CD14-positive monocyte (primary cell): Measurements from ENCODE around the gene BNC2. TPM values are rescaled to one million over a fixed set of nuclear protein-coding genes. Genes with fewer than 3 reads are reported as not detected.

Source experiments
- DNase-seq, 3 donors: peaks; one replicate each; pipeline ENCODE4 v3.0.0-alpha.2; 2011 to 2022
- H2AFZ ChIP-seq: 2 replicates; pipeline ENCODE4 v1.6.0; 2012; ENCODE audit warnings: mild to moderate bottlenecking, low read depth, low read length, inconsistent platforms; ENCODE audit not compliant: insufficient read depth, poor library complexity, severe bottlenecking
- H3K27ac ChIP-seq, 2 donors: 1 replicate in 1 of 2; 2 replicates in 1 of 2; pipeline ENCODE4 v1.5.1; 2012 to 2013; ENCODE audit warnings: low read length in 2 of 2, control low read depth in 1 of 2, inconsistent platforms in 1 of 2, low read depth in 1 of 2, mild to moderate bottlenecking in 1 of 2
- H3K27me3 ChIP-seq, 2 donors: one replicate each; pipeline versions ENCODE4 v1.6.0 to v1.6.1; 2011 to 2013; ENCODE audit warnings: low read length in 2 of 2; ENCODE audit not compliant: control insufficient read depth in 2 of 2, insufficient read depth in 2 of 2
- H3K36me3 ChIP-seq, 2 donors: replicated peaks in 1 of 2; 1 replicate in 1 of 2; 2 replicates in 1 of 2; pipeline versions ENCODE4 v1.5.1 to v1.6.1; 2012 to 2013; ENCODE audit warnings: low read length in 2 of 2, control low read depth in 1 of 2, inconsistent platforms in 1 of 2, mild to moderate bottlenecking in 1 of 2; ENCODE audit not compliant: insufficient read depth in 2 of 2, control insufficient read depth in 1 of 2
- H3K4me1 ChIP-seq, 2 donors: 1 replicate in 1 of 2; 2 replicates in 1 of 2; pipeline versions ENCODE4 v1.5.1 to v1.6.1; 2012 to 2013; ENCODE audit warnings: low read length in 2 of 2, control low read depth in 1 of 2, inconsistent platforms in 1 of 2, mild to moderate bottlenecking in 1 of 2, moderate library complexity in 1 of 2; ENCODE audit not compliant: insufficient read depth in 2 of 2, control insufficient read depth in 1 of 2
- H3K4me2 ChIP-seq: replicated peaks from 2 replicates; pipeline ENCODE3; 2012; ENCODE audit warnings: low read length, moderate library complexity, mild to moderate bottlenecking; ENCODE audit not compliant: poor library complexity, severe bottlenecking; ENCODE audit errors: extremely low read depth
- H3K4me3 ChIP-seq, 3 experiments: fragments of 200-600 bp in 1 of 3; sonication (generic) in 1 of 3; replicated peaks in 1 of 3; 1 replicate in 2 of 3; 2 replicates in 1 of 3; pipeline ENCODE4 v1.5.1; 2011 to 2013; ENCODE audit warnings: low read length in 3 of 3, mild to moderate bottlenecking in 3 of 3, control low read depth in 2 of 3, low read depth in 2 of 3, inconsistent platforms in 1 of 3, moderate library complexity in 1 of 3
- H3K79me2 ChIP-seq: 2 replicates; pipeline ENCODE4 v1.6.0; 2012; ENCODE audit warnings: mild to moderate bottlenecking, control low read depth, inconsistent platforms, low read length, moderate library complexity; ENCODE audit not compliant: insufficient read depth
- H3K9ac ChIP-seq: 2 replicates; pipeline ENCODE4 v1.6.0; 2017; ENCODE audit warnings: low read length, mild to moderate bottlenecking; ENCODE audit not compliant: insufficient read depth, poor library complexity, severe bottlenecking
- H3K9me3 ChIP-seq, 2 donors: replicated peaks in 1 of 2; 1 replicate in 1 of 2; 2 replicates in 1 of 2; pipeline versions ENCODE4 v1.5.1 to v1.6.1; 2012 to 2013; ENCODE audit warnings: low read length in 2 of 2, control low read depth in 1 of 2; ENCODE audit not compliant: control insufficient read depth in 1 of 2, insufficient read depth in 1 of 2
- H4K20me1 ChIP-seq: 2 replicates; pipeline ENCODE4 v1.6.0; 2012; ENCODE audit warnings: mild to moderate bottlenecking, low read length, control low read depth, moderate library complexity; ENCODE audit not compliant: insufficient read depth
- H3K27ac Mint-ChIP-seq, 7 donors: one replicate each; pipeline ENCODE4 v1.8.0; 2020; ENCODE audit warnings: mild to moderate bottlenecking in 7 of 7, mixed read lengths in 7 of 7, moderate library complexity in 6 of 7, inconsistent platforms in 2 of 7
- H3K27me3 Mint-ChIP-seq, 3 donors: one replicate each; pipeline ENCODE4 v1.8.0; 2021 to 2022; ENCODE audit warnings: low read depth in 3 of 3, mild to moderate bottlenecking in 3 of 3, mixed read lengths in 3 of 3, moderate library complexity in 3 of 3, inconsistent platforms in 1 of 3
- H3K36me3 Mint-ChIP-seq, 2 donors: one replicate each; pipeline ENCODE4 v1.8.0; 2020; ENCODE audit warnings: mixed read lengths in 2 of 2, inconsistent platforms in 1 of 2, mild to moderate bottlenecking in 1 of 2
- H3K4me1 Mint-ChIP-seq: one replicate; pipeline ENCODE4 v1.8.0; 2020; ENCODE audit warnings: mild to moderate bottlenecking, mixed read lengths
- H3K4me3 Mint-ChIP-seq, 2 donors: one replicate each; pipeline ENCODE4 v1.8.0; 2020; ENCODE audit warnings: mild to moderate bottlenecking in 2 of 2, mixed read lengths in 2 of 2, moderate library complexity in 1 of 2
- H3K9me3 Mint-ChIP-seq, 7 donors: one replicate each; pipeline ENCODE4 v1.8.0; 2020 to 2022; ENCODE audit warnings: mixed read lengths in 7 of 7, mild to moderate bottlenecking in 6 of 7, moderate library complexity in 6 of 7, inconsistent platforms in 2 of 7
- CTCF ChIP-seq: fragments of 200-600 bp; IDR thresholded peaks from one replicate; pipeline ENCODE4 v1.8.0; 2022; ENCODE audit warnings: antibody characterized with exemption, mild to moderate bottlenecking
- WGBS: methylation state at CpG from one replicate; pipeline ENCODE4 v1.1.5; 2013; ENCODE audit warnings: missing lambda C conversion rate; ENCODE audit not compliant: insufficient coverage; 5-methylcytosine and 5-hydroxymethylcytosine counted together
- intact Hi-C, 2 donors: fragments of 100-400 bp; cut with micrococcal nuclease; formaldehyde crosslinking; loops; one replicate each; pipeline versions ENCODE4 v1.15.0 to v1.15.1; 2023
- polyA plus RNA-seq, 3 donors: library from polyadenylated mRNA; depleted of rRNA in 1 of 3; unstranded in 2 of 3; stranded (reverse) in 1 of 3; fragments of 300-500 nt in 2 of 3; fragments of >200 nt in 1 of 3; fragmentation: Illumina TruSeq in 2 of 3; gene quantifications; 1 replicate in 2 of 3; 2 replicates in 1 of 3; pipeline ENCODE4 v1.2.3, GENCODE V29; 2012 to 2021

Gene BNC2
- polyA plus RNA-seq, 3 donors: 0.01 TPM; not detected in 2

DNA sequence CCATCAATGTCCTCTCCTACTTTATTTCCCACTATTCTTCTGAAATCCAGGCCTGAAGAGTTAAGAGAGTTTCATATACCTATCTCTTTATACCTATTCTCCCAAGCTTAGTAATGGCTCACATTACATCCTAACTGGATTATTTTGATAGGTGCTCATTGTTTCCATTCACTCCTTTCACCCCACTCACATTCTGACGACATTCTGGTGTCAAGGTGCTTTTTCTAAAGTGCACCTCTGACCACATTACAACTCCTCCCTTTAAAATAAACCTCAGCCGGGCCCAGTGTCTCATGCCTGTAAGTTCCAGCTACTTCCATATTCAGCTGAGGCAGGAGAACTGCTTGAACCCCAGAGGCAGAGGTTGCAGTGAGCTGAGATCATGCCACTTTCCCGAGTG, 417.1 kb downstream of the BNC2 start:
- H3K36me3 Mint-ChIP-seq: no peaks in the 10 kb centered on the region
- no peaks in the 10 kb centered on the region for H3K4me1 ChIP-seq
- WGBS: 87% methylated on average over 3 of the region's 3 CpGs
- H3K4me3 ChIP-seq: no peak overlapping the region
- H3K27ac Mint-ChIP-seq: no peak overlapping the region
- H3K9me3 ChIP-seq: no peaks in the 10 kb centered on the region
- no peaks in the 10 kb centered on the region for H3K4me1 Mint-ChIP-seq
- TF ChIP-seq CTCF: no peak
- no peak overlapping the region for H2AFZ ChIP-seq
- H3K36me3 ChIP-seq: no peaks in the 10 kb centered on the region
- no peak overlapping the region for H3K4me2 ChIP-seq
- no peak overlapping the region for H3K9ac ChIP-seq
- no peak overlapping the region for H3K4me3 Mint-ChIP-seq
- H3K9me3 Mint-ChIP-seq: no peaks in the 10 kb centered on the region
- no peaks in the 10 kb centered on the region for H4K20me1 ChIP-seq
- no peaks in the 10 kb centered on the region for H3K27me3 ChIP-seq
- H3K79me2 ChIP-seq: no peaks in the 10 kb centered on the region
- DNase-seq: no peak
- intact Hi-C loops: no loop called here
- no peak overlapping the region for H3K27ac ChIP-seq
- H3K27me3 Mint-ChIP-seq: peaks cover 0 to 3% (median 0%) of the 10 kb centered on the region in 3 donors

- intact Hi-C loops: no loop called here
- no peak overlapping the region for H3K27ac Mint-ChIP-seq
- Histone ChIP-seq H3K27ac (no peak overlapping the region), H3K4me2 (no peak overlapping the region), H4K20me1 (no peaks in the 10 kb centered on the region), H3K9me3 (no peaks in the 10 kb centered on the region), H3K27me3 (no peaks in the 10 kb centered on the region), H2AFZ (no peak overlapping the region), H3K79me2 (no peaks in the 10 kb centered on the region), H3K4me3 (no peak overlapping the region), H3K4me1 (no peaks in the 10 kb centered on the region), H3K9ac (no peak overlapping the region), H3K36me3 (no peaks in the 10 kb centered on the region)
- no peaks in the 10 kb centered on the region for H3K4me1 Mint-ChIP-seq
- no peaks in the 10 kb centered on the region for H3K9me3 Mint-ChIP-seq
- 100% methylated on average over 1 of the region's 3 CpGs for WGBS
- H3K36me3 Mint-ChIP-seq: no peaks in the 10 kb centered on the region
- no peak for TF ChIP-seq CTCF
- H3K4me3 Mint-ChIP-seq: no peak overlapping the region
- DNase-seq: no peak
- H3K27me3 Mint-ChIP-seq: peaks cover 0 to 3% (median 0%) of the 10 kb centered on the region in 3 donors
Observed at GRCh38 chr9:16450578-16450977, 419.9 kb downstream of the BNC2 start.
